Measurements from ENCODE around the gene SUPT3H.

Gene SUPT3H

DNA sequence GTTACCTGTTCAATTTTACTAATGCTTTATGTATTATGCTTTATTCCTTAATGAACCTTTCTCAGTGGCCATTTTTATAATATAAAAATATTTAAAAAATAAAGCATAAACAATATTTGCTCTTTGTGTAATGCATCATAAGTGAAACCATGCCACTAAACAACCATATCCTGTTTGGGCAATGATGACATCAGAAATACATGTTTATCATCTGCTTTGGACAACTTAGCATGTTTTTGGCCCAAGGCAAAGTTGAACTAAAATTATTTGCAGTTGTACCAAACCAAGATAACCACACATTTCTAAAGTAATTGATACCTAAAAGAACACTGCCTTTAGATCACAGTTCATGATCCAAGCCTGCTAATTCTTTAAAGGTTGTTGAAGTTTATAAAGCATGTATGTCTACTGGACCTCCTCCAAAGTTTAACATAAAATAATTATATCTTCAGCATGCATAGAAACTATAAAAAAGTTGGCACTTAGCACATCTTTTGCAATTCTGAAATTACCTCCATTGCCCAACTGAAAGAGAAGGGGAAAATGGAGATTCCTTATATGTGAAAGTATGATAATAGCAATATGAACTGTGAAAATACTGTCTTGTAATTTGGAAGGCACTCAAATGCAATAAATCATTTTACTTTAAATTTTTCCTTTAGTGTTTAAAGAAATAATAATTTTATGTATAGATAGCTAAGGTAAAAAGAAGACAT is 375.2 kb downstream of the SUPT3H start:
- DNase-seq (ENCODE audit: low read depth in 2 of 2): no peak

DNA sequence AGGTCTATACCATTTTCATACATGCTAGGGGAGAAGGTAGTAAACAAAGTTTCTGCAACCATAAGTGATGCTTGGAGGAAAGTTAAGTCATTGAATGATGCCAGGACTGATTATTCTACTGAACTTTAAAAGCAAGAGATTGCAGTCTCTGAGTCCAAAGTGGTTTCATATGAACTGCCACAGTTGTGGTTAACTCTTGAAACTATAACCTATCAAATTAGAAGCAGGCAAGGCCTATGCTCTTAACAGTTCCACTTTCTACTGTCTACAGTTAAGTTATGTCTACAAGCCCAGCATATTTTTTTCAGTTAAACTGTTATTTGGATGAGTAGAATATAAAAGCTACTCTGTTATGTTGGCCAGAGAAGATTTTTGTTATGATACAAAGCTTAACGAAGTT is 376.1 kb downstream of the SUPT3H start:
- DNase-seq (ENCODE audit: low read depth in 2 of 2): no peak

DNA sequence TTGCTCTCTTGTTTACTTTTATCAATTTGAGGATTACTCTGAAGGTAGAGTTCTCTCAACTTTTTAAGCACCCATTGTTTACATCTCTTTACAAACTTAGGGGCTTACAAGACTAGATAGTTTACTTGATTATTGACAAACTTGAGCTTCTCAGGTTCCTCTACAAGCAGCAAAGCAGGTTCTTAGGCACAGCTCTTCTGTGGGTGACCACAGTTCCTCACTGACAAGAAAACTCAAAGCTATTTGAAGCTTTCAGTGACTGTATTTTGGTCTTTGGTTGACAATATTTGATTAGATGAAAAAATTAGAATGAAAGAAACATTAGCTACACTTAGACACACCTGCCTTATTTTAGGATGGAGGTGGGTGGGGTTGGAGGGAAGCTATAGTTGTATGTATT is 376.9 kb downstream of the SUPT3H start:
- DNase-seq (ENCODE audit: low read depth in 2 of 2): no peak

DNA sequence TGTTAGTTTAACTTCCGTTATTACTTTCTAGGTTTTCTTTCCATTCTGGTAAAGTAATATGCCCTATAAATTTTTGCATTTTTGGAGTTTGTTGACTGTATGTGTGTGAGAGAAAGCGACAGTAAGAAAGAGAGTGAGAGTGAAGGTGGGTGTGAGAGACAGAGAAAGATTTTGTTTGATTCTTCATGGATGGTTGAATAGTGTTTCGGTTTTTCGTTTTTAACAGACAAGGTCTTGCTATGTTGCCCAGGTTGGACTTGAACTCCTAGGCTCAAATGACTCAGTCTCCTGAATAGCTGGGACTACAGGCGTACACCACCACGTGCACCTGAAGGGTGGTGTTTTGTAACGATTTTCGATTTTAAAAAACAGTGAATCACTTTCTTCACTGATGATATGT is 378.7 kb downstream of the SUPT3H start:
- DNase-seq (ENCODE audit: low read depth in 2 of 2): no peak

DNA sequence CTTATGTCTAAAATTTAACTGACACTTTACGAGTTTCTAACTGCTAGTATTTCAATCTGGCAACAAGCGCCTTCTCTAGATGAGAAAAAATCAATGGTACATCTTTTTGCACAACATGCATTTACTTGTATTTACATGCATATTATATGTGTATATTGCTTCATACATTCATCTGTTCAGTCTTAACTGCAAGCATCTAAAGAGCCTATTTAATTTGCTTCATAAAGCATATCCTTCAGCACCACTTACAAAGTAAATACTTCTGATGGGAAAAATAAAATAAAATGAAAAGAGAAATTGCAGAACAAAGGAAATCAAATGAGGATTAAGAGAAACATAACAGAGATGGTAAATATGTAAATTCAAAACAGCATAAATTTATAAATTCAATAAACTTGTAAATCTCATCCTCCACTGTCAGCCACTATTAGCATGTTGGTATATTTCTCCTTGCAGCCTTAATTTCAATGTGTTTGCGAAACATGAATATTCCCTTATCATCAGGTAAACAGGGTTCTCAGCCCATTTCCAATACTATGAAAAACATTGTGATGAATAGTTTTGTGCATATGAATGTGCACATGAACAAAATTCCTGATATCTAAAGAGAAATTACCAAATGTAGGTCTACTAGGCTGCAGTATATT is 382.1 kb downstream of the SUPT3H start:
- no peak for DNase-seq (ENCODE audit: low read depth in 2 of 2)

DNA sequence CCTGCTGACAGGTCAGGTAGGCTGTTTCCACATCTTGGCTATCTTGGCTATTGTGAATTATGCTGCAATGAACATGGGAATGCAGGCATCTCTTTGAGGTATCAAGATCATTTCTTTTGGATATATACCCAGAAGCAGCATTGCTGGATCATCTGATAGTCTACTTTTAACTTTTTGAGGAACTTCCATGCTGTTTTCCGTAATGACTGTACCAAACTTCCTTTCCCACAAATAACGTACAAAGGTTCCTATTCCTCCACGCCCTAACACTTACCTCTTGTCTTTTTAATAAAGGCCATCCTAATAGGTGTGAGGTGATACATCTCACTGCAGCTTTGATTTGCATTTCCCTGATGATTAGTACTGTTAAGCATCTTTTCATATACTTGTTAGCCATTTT is 388.3 kb downstream of the SUPT3H start:
- no peak for DNase-seq (ENCODE audit: low read depth in 2 of 2)

DNA sequence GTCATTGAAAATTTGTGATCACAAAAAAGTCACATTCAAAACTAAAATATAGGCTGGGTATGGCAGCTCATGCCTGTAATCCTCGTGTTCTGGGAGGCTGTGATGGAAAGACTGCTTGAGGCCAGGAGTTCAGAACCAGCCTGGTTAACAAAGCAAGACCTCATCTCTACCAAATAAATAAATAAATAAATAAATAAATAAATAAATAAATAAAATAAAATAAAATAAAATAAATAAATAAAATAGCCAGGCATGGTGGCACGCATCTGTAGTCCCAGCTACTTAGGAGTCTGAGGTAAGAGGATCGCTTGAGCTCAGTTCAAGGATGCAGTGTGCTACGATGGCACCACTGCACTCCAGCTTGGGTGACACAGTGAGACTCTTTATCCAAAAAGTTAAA is 392.7 kb downstream of the SUPT3H start:
- no peak for DNase-seq (ENCODE audit: low read depth in 2 of 2)

DNA sequence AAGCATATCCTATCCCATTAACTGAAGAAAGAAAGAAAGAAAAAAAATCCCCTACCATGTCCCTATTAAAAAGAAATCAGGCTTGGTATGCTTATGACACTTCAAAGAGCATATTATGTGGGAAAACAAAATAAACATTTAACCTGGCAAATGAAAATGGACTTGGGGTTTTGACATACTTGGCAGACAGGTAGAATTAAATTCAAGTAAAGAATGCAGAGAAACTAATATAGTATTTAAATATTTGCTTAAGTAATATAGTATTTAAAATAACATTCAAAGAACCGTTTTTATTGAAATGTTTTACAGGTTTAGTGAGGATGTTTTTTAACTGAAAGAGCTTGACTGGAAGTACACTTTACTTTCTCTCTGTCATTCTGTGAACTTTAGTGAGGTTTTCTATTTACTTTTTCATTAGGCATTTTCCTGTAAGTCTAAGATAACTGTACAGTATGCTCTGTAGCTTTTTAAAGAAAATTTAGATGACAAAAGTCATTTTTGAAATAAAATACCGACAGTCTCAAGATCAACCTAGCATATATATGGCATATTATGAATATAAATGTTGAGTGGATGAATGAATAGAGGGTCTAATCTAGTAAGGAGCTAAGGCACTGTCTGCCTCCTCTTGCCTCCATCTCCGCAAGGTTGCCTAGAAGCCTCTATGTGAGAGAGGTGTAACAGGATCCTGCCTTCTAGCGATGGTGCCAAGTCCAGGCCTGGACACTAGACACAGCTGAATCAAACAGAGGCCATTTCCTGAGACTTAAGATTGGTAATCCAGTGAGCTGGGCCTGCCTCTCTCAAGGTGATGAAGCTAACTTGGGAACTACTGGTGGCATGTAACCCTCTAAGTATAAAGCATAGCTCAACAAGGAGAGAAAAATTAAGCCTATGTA is 394.0 kb downstream of the SUPT3H start:
- no peak for DNase-seq (ENCODE audit: low read depth in 2 of 2)

DNA sequence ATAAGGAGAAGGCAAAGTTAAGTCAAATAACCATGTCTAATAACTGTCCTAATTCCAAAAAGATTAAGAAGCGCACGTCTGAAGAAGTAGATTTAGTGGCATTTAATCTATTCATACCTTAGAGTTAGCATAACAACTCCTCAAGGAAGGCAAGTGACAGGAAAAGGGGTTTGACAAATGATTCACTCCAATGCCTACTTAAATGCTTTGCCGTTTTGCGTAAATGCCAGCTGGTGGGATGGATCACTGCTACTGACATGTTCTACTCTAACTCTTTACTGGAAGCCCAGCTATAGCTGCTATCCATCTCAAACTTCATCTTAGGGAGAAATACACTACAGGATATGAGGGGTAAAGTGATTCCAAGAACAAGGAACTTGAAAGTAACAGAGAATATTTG is 396.9 kb downstream of the SUPT3H start:
- no peak for DNase-seq (ENCODE audit: low read depth in 2 of 2)

DNA sequence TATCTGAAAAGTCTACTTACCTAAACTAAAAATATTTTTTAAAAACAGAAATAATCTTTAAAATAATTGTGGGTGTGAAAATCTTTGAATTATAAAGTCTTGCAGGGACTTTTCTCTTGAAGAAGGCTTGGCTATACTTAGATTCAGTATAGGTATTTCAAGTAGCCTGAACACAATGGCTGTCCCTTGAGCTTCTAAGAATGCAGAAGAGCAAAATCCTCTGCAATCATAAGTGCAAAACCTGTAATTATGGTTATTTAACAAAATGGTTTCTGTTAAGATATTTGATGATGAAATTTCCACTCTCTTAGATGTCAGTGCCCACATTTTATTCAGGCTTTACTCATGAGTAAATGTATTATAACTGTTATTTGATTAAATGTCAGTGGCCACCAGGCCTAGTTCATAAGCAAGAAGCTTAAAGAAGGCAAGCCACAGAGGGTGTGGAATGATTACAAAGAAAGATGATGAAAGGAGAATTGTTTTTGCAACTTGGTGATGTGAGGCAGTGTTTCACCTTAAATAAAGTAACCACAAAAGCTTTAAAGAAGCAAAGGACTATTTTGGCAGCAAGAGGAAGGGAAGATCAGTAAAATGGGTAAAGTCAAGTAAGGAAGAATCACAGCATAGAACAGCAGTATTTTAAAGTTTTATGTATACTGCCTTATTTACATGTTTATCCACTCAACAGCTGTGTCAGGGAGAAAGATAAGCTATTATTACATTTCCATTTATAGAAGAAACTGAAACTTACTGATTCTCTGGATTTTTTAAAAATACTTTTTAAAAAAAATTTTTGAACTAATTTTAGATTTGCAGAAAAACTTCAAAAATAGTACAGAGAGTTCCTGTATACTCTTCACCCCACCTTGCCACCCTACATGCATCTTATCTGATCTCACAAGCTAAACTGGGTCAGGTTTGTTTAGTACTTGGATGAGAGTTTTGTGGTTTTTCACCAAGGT is 400.8 kb downstream of the SUPT3H start:
- DNase-seq (ENCODE audit: low read depth in 2 of 2): no peak

DNA sequence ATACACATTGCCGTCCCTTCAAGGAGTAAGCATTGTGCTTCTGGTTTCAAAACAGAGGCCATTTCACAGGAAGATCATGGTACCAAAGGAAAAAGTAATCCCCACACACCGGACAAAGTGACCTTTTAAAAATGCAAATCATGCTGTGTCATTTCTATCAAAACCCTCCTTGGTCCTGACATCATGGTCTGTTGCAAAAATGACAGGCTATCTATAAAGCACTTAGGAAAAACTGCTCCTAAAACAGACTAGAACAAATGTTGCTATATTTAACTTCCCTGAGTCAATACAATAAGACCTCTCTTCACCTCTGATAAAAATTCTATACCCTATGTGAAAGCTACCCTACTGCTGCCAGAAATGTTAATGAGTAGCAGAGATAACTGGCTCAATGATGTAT is 403.2 kb downstream of the SUPT3H start:
- no peak for DNase-seq (ENCODE audit: low read depth in 2 of 2)

DNA sequence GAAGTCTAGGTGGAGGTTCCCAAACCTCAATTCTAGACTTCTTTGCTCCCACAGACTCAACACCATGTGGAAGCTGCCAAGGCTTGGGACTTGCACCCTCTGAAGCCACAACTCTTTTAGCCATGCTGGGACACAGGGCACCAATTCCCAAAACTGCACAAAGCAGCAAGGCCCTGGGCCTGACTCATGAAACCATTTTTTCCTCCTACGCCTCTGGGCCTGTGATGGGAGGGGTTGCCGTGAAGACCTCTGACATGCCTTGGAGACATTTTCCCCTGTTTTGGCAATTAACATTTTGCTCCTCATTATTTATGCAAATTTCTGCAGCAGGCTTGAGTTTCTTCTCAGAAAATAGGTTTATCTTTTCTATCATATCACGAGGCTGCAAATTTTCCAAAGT is 405.0 kb downstream of the SUPT3H start:
- DNase-seq (ENCODE audit: low read depth in 2 of 2): no peak

DNA sequence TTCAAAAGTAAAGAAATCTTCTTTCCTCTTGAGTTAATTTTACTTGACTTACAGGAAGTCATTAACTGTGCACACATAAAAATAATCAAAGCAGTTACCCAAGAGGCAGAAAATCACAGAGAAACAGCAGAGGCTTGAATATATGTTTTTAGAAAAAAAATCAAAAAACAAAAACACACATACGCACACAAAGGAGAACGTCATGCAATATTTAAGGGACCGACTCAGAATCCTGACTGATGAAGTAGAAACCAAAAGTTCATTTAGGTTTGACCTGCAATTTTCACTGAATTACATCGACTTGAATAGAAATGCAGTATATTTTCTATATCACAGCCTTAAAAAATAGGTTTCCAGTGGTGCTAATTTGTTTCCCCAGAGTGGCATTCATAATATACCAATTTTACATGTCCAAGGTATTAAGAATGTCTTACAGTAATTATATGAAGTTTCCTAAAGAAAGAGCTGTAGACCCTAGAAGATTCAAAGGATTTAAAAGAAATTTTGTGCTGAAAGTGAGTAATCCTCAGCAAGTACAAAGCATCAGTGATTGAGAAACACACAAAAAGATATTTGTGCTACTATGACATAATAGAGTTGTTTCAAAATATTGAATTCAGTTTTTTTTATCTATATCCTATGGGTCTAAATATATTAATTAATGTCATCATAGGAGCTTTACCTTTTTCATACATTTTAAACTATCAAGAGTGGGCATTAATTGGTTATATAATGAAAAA is 408.1 kb downstream of the SUPT3H start:
- DNase-seq (ENCODE audit: low read depth in 2 of 2): no peak

DNA sequence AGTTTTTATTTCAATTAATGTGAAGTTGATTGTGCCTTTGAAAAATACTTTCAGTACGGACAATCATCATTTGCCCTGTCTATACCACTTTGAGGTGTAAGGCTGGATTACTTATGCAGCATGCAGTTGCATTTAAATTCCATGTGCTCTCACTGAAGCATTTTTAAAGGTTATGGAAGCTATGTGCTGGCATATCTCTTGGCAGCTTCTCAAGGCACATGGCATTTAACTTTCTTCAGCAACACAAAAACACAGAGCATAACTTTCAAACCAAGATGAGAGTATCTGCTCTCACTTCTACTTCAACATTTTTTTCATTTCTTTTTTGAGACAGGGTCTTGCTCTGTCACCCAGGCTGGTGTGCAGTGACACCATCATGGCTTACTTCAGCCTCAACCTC is 410.3 kb downstream of the SUPT3H start:
- no peak for DNase-seq (ENCODE audit: low read depth in 2 of 2)

DNA sequence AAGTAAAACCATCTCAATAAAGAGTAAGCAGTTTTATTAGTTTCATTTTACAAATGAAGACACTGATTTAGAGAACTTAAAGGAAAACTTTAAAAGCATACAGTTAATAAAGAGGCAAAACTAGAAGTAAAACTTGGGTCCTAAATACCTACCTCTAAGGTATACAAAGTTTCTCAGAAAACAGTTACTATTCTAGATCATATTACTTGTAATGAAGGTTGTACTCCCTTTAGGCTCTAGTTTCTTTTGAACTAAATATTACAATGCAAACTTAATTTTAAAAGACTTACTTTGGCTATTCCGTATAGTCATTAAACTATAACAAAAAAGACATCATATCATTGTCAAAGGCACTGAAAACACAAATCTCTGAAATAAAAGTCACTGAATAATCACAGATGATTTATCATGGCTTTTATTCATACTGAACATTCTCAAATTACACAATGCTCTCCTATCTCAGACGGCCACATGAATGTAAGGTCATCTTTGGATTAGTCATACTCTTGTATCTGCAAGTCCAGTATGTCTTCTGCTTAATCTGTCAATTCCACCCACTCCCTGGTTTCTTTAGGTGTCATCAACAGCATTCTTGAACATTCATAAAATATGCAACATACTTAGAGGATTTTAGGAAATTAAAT is 411.2 kb downstream of the SUPT3H start:
- no peak for DNase-seq (ENCODE audit: low read depth in 2 of 2)

DNA sequence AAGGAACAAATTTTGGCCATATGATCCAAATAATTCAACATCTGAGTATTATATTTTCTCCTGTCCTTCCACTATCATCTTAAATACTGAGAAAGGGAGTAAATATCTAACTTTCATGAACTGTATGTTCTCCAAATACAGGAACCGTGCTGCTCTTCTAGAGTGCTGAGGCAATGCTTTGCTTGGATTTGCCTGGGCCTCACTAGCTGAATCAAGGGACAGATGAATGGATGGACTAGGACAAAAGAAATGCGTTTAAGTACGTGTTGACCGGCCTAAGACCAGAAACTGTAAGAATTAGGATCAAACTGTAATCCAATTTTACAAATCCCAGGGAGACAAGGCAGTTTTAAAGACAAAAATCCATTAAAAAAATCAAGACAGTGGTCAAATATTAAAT is 412.0 kb downstream of the SUPT3H start:
- DNase-seq (ENCODE audit: low read depth in 2 of 2): no peak

DNA sequence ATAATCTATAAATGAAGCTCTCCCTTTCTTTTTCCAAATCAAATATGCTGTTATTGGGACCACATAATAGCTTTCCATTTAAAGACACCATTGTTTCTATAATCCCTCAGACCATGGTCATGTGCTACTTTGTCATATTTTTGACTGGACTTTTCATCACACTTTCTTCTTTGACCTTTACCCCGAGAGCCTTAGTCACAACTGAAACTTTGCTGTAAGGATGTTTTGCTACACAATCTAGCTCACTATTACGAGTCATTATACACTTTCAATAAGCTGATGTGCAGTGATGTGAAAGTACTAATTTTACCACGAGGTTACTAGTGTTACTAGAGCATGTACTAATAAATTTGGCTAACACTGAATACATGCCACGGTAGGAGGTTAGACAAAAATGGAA is 416.8 kb downstream of the SUPT3H start:
- no peak for DNase-seq (ENCODE audit: low read depth in 2 of 2)

DNA sequence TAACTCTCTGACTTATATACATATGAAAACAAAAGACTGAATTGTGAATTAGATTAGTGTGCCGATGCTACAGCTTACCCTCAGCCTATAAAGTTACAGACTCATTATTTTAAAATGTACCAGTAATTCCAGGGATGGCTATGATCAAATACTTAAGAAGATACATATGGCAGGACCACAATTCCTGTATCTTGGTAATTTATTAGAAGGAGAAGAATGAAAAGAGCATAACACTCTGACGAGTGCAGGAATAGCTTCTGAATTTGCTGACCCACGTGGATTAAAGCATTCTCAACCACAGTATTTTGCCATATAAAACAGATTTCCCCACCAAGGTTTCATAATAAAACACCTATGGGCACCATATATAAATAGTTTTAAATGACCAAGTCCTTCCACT is 418.1 kb downstream of the SUPT3H start:
- no peak for DNase-seq (ENCODE audit: low read depth in 2 of 2)

DNA sequence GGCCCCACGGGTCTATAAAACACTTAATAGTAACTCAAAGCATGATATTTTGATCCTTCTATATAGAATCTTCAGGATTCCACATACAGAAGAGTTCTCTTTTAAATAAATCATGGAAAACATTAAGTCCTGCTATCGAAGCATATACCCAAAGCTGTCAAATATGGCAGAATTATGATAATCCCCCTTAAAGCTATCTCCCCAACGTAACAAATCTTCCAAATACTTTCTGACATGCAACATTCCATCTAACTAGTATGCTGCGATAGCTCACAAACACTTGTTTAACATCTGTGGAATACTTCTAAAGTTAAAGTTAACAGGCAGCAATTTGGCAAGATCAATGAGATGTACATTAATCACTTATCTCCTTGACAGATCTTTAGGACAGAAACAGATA is 420.6 kb downstream of the SUPT3H start:
- DNase-seq (ENCODE audit: low read depth in 2 of 2): no peak

DNA sequence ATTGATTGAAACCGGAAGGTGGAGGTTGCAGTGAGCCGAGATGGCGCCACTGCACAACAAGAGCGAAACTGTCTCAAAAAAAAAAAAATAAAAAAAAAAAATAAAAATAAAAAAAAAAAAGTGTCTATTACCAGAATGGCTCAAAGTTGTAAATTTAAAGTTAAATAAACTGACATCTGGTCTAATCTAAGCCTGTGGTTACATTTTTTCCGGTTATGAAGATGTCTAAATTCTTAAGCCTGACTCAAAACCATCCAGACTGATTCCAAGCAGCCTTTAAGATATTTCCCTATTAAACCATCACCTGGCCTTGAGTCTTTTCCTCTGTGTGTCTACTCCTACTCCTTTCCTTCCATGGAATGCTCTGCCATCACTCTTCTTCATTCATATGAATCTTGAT is 421.3 kb downstream of the SUPT3H start:
- DNase-seq (ENCODE audit: low read depth in 2 of 2): no peak
